HL-60 (cell line): ENCODE results near the gene SPHKAP.
A peak's percentile ranks its signal among the peaks of the same experiment; 100 is the strongest.
"Not testable (repeated sequence)": the region's sequence is repeated elsewhere in the genome, so short reads cannot be mapped to it uniquely, and the experiment has no call there.

Experiments used
- DNase-seq, 2 experiments: peaks; one replicate each; pipeline ENCODE4 v3.0.0-alpha.2; 2010 to 2020; ENCODE audit warnings: low read depth in 1 of 2, low spot score in 1 of 2
- H3K27ac ChIP-seq: fragments of 250-450 bp; sonication (Bioruptor Pico); replicated peaks from 2 replicates; pipeline ENCODE4 v1.5.1; 2020; ENCODE audit warnings: mild to moderate bottlenecking, moderate library complexity
- H3K27me3 ChIP-seq: fragments of 250-450 bp; sonication (Bioruptor Pico); 2 replicates; pipeline ENCODE4 v1.5.1; 2021; ENCODE audit warnings: mild to moderate bottlenecking, moderate library complexity; ENCODE audit not compliant: insufficient read depth, poor library complexity, severe bottlenecking
- H3K4me3 ChIP-seq: replicated peaks from 2 replicates; pipeline ENCODE4 v1.5.1; 2011; ENCODE audit warnings: mild to moderate bottlenecking, control low read depth, low read length; ENCODE audit not compliant: insufficient read depth
- GABPA ChIP-seq: IDR thresholded peaks from 2 replicates; pipeline ENCODE4 v1.6.1; 2012; ENCODE audit warnings: low read depth
- POLR2AphosphoS5 ChIP-seq: IDR thresholded peaks from 2 replicates; pipeline ENCODE4 v1.6.1; 2012; ENCODE audit warnings: low read depth
- REST ChIP-seq: IDR thresholded peaks from 2 replicates; pipeline ENCODE4 v1.6.1; 2012; ENCODE audit warnings: low read depth; ENCODE audit not compliant: insufficient replicate concordance
- SPI1 ChIP-seq: IDR thresholded peaks from 2 replicates; pipeline ENCODE4 v1.6.1; 2012; ENCODE audit warnings: low read depth, mild to moderate bottlenecking, borderline replicate concordance
- TF ChIP-seq, protein P1 (sequence below): IDR thresholded peaks from one replicate; pipeline ENCODE4 v1.5.1; 2011; ENCODE audit warnings: low read length, control low read depth, inconsistent platforms; ENCODE audit not compliant: insufficient read depth

SPHKAP gene

DNA sequence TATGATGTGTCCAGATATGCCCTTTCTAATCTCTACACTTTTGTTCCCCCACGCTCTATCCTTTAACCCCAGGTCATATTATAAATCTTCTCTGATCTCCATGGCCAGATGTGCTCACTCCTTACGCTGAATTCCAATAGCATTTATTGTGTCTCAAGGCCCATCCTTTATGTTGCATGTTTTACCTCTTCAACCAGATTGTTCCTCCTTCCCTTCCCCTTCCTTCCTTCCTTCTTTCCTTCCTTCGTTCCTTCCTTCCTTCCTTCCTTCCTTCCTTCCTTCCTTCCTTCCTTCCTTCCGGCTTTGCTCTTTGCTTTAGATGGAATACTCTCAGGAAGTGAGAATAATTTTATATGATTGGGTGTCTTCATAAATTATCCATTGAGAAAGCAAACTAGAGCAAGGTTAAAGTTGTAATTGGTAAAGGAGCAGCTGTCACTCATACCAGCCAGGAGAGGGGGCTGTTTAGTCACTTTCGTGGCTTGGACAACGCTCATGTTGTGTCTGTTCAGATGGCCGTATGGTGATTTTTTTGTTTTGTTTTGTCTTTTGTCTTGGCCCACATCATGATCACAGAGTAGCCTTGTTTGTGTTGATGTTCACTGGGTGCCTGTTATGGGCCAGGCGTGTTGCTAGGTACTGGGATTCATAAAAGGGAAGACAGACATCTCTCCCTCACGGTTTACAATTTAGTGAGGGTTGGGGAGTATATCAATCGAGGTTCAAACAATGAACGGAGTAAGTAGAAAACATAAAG is 242.0 kb downstream of the SPHKAP start:
- peak in 1 of 2 experiments; percentile 30 for DNase-seq
- no peak overlapping the region for H3K4me3 ChIP-seq

GRCh38 chr2:227936249-227936648 is 245.2 kb downstream of the SPHKAP start:
- DNase-seq, H3K27ac ChIP-seq, H3K27me3 ChIP-seq, H3K4me3 ChIP-seq: not testable (repeated sequence)

More for the DNA sequence above, 242.0 kb downstream of the SPHKAP start:
- TF ChIP-seq, protein P1, sequence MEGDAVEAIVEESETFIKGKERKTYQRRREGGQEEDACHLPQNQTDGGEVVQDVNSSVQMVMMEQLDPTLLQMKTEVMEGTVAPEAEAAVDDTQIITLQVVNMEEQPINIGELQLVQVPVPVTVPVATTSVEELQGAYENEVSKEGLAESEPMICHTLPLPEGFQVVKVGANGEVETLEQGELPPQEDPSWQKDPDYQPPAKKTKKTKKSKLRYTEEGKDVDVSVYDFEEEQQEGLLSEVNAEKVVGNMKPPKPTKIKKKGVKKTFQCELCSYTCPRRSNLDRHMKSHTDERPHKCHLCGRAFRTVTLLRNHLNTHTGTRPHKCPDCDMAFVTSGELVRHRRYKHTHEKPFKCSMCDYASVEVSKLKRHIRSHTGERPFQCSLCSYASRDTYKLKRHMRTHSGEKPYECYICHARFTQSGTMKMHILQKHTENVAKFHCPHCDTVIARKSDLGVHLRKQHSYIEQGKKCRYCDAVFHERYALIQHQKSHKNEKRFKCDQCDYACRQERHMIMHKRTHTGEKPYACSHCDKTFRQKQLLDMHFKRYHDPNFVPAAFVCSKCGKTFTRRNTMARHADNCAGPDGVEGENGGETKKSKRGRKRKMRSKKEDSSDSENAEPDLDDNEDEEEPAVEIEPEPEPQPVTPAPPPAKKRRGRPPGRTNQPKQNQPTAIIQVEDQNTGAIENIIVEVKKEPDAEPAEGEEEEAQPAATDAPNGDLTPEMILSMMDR, result no peak
- no peak for TF ChIP-seq POLR2AphosphoS5
- TF ChIP-seq GABPA, result no peak
- Histone ChIP-seq H3K27me3 (no peaks in the 10 kb centered on the region), H3K27ac (no peak overlapping the region)

DNA sequence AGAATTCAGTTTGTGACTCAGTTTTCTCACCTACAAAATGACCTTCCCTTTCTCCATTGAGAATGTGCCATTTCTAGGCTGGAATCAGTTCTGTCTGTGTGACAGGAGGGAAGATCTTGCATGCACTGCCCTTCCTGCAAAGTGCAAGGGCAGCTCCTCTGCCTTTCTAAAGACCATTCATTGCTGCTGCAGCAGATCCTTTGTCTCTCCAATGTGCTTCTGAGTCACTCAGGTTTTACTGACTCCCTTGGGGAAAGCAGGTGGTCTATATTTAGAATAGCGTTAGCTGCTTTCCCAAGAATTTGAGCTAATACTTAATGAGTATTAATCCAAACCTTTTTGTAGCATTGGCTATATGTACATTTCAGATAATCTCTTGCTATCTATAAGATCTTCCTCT is 247.6 kb downstream of the SPHKAP start:
- Histone ChIP-seq H3K27ac (no peak overlapping the region), H3K4me3 (no peak overlapping the region), H3K27me3 (no peaks in the 10 kb centered on the region)
- no peak for TF ChIP-seq SPI1
- TF ChIP-seq GABPA, result no peak
- TF ChIP-seq, protein P1, result no peak
- no peak for TF ChIP-seq POLR2AphosphoS5
- no peak for TF ChIP-seq REST
- DNase-seq, result no peak

GRCh38 chr2:227932403-227932802 is 249.1 kb downstream of the SPHKAP start:
- TF ChIP-seq REST (no peak), POLR2AphosphoS5 (no peak), GABPA (no peak), SPI1 (no peak)
- TF ChIP-seq, protein P1, result no peak
- DNase-seq, result no peak
- no peaks in the 10 kb centered on the region for H3K27me3 ChIP-seq
- H3K27ac ChIP-seq, result no peak overlapping the region
- H3K4me3 ChIP-seq, result no peak overlapping the region
